ENCODE measurements around the gene PNO1. TPM values are rescaled to one million over a fixed set of nuclear protein-coding genes. Genes with fewer than 3 reads are reported as not detected.

The PNO1 gene
- total RNA-seq, 1 donor from 2014 or later: 9.3 TPM

GRCh38 chr2:68156419-68156818 is 1.3 kb upstream of the PNO1 start:
- H3K4me1 ChIP-seq: peaks cover 29% of the 10 kb centered on the region
- H3K27me3 ChIP-seq: no peaks in the 10 kb centered on the region
- no peak for DNase-seq (ENCODE audit: extremely low spot score in 2 of 2)
- peak overlapping the region; percentile 58 to 97 for H3K4me3 ChIP-seq
- H3K9me3 ChIP-seq: no peaks in the 10 kb centered on the region
- intact Hi-C loops (cut with DNase I): no loop called here
- H3K27ac ChIP-seq: peak overlapping the region; percentile 95
- peaks cover 0 to 9% of the 10 kb centered on the region in 2 donors for H3K36me3 ChIP-seq
- no peak for TF ChIP-seq POLR2A (IDR thresholded peaks at IDR 0.05)

GRCh38 chr2:68157002-68157401 is 686 bp upstream of the PNO1 start:
- Histone ChIP-seq H3K9me3 (no peaks in the 10 kb centered on the region), H3K36me3 (peaks cover 0 to 15% of the 10 kb centered on the region in 2 donors), H3K27me3 (no peaks in the 10 kb centered on the region), H3K4me3 (peak overlapping the region; percentile 58 to 97), H3K4me1 (peaks cover 29% of the 10 kb centered on the region), H3K27ac (peak overlapping the region; percentile 95)
- peak in 1 of 2 donors; percentile 88 for DNase-seq (ENCODE audit: extremely low spot score in 2 of 2)
- intact Hi-C loops (cut with DNase I): no loop called here
- no peak for TF ChIP-seq POLR2A (IDR thresholded peaks at IDR 0.05)

GRCh38 chr2:68158134-68158447 is 403 bp downstream of the PNO1 start:
- Histone ChIP-seq H3K4me1 (peaks cover 29% of the 10 kb centered on the region), H3K36me3 (peaks cover 0 to 24% of the 10 kb centered on the region in 2 donors), H3K4me3 (peak overlapping the region; percentile 58 to 97), H3K27me3 (no peaks in the 10 kb centered on the region), H3K27ac (peak overlapping the region; percentile 95), H3K9me3 (no peaks in the 10 kb centered on the region)
- no peak for TF ChIP-seq POLR2A (IDR thresholded peaks at IDR 0.05)
- TF ChIP-seq, protein P1, sequence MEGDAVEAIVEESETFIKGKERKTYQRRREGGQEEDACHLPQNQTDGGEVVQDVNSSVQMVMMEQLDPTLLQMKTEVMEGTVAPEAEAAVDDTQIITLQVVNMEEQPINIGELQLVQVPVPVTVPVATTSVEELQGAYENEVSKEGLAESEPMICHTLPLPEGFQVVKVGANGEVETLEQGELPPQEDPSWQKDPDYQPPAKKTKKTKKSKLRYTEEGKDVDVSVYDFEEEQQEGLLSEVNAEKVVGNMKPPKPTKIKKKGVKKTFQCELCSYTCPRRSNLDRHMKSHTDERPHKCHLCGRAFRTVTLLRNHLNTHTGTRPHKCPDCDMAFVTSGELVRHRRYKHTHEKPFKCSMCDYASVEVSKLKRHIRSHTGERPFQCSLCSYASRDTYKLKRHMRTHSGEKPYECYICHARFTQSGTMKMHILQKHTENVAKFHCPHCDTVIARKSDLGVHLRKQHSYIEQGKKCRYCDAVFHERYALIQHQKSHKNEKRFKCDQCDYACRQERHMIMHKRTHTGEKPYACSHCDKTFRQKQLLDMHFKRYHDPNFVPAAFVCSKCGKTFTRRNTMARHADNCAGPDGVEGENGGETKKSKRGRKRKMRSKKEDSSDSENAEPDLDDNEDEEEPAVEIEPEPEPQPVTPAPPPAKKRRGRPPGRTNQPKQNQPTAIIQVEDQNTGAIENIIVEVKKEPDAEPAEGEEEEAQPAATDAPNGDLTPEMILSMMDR (IDR thresholded peaks at IDR 0.05): no peak
- TF ChIP-seq POLR2AphosphoS5 (IDR thresholded peaks at IDR 0.05; ENCODE audit: insufficient read depth in 1 of 2, low read depth in 1 of 2): no peak
- no peak for DNase-seq (ENCODE audit: extremely low spot score in 2 of 2)
- intact Hi-C loops (cut with DNase I): no loop called here

GRCh38 chr2:68163641-68164040 is 6.0 kb downstream of the PNO1 start:
- no peaks in the 10 kb centered on the region for H3K9me3 ChIP-seq
- no peak overlapping the region for H3K27ac ChIP-seq
- no peak overlapping the region for H3K4me3 ChIP-seq
- intact Hi-C loops (cut with DNase I): no loop called here
- DNase-seq (ENCODE audit: extremely low spot score in 2 of 2): no peak
- H3K36me3 ChIP-seq: peaks cover 0 to 54% of the 10 kb centered on the region in 2 donors
- H3K4me1 ChIP-seq: peaks cover 10% of the 10 kb centered on the region
- TF ChIP-seq POLR2A (IDR thresholded peaks at IDR 0.05): no peak
- TF ChIP-seq, protein P1 (IDR thresholded peaks at IDR 0.05): no peak
- H3K27me3 ChIP-seq: no peaks in the 10 kb centered on the region

GRCh38 chr2:68167186-68167585 is 9.5 kb downstream of the PNO1 start:
- TF ChIP-seq, protein P1 (IDR thresholded peaks at IDR 0.05): no peak
- TF ChIP-seq POLR2A (IDR thresholded peaks at IDR 0.05): no peak
- TF ChIP-seq POLR2AphosphoS5 (IDR thresholded peaks at IDR 0.05; ENCODE audit: insufficient read depth in 1 of 2, low read depth in 1 of 2): no peak
- Histone ChIP-seq H3K36me3 (peaks cover 0 to 37% of the 10 kb centered on the region in 2 donors), H3K27ac (no peak overlapping the region), H3K27me3 (no peaks in the 10 kb centered on the region), H3K4me1 (no peaks in the 10 kb centered on the region), H3K4me3 (no peak overlapping the region), H3K9me3 (no peaks in the 10 kb centered on the region)
- DNase-seq (ENCODE audit: extremely low spot score in 2 of 2): no peak
- intact Hi-C loops (cut with DNase I): no loop called here

GRCh38 chr2:68169308-68169707 is 11.6 kb downstream of the PNO1 start:
- TF ChIP-seq, protein P1 (IDR thresholded peaks at IDR 0.05): no peak
- no peak for TF ChIP-seq POLR2AphosphoS5 (IDR thresholded peaks at IDR 0.05; ENCODE audit: insufficient read depth in 1 of 2, low read depth in 1 of 2)
- TF ChIP-seq POLR2A (IDR thresholded peaks at IDR 0.05): no peak
- no peak overlapping the region for H3K27ac ChIP-seq
- H3K4me1 ChIP-seq: no peaks in the 10 kb centered on the region
- peaks cover 0 to 19% of the 10 kb centered on the region in 2 donors for H3K36me3 ChIP-seq
- intact Hi-C loops (cut with DNase I): no loop called here
- H3K4me3 ChIP-seq: no peak overlapping the region
- H3K27me3 ChIP-seq: no peaks in the 10 kb centered on the region
- DNase-seq (ENCODE audit: extremely low spot score in 2 of 2): no peak
- H3K9me3 ChIP-seq: no peaks in the 10 kb centered on the region
